GM23338 (cell line): ENCODE results near the gene HHAT.

Experiments
- CREB1 ChIP-seq: fragments of 250-450 bp; sonication (Bioruptor Pico); IDR thresholded peaks from 2 replicates; pipeline ENCODE4 v1.5.0; 2020; ENCODE audit warnings: low read depth, mild to moderate bottlenecking, moderate library complexity
- EZH2 ChIP-seq: fragments of 200-600 bp; sonication (generic); IDR thresholded peaks from one replicate; pipeline ENCODE4 v1.8.0; 2017; ENCODE audit warnings: antibody characterized with exemption, mild to moderate bottlenecking, low read depth; ENCODE audit not compliant: unreplicated experiment
- EZH2phosphoT487 ChIP-seq: fragments of 200-600 bp; sonication (generic); IDR thresholded peaks from one replicate; pipeline ENCODE4 v1.8.1; 2018; ENCODE audit warnings: antibody characterized with exemption; ENCODE audit not compliant: unreplicated experiment
- JUNB ChIP-seq: IDR thresholded peaks from one replicate; pipeline ENCODE4 v1.6.1; 2016; ENCODE audit warnings: antibody characterized with exemption; ENCODE audit not compliant: unreplicated experiment
- POLR2AphosphoS5 ChIP-seq: IDR thresholded peaks from 2 replicates; pipeline ENCODE4 v1.6.1; 2016; ENCODE audit warnings: antibody characterized with exemption, low read depth
- TF ChIP-seq, protein P1 (sequence below), 2 experiments: fragments of 200-600 bp in 1 of 2; sonication (generic) in 1 of 2; conservative IDR thresholded peaks; 2 replicates each; pipeline versions ENCODE4 v1.5.1 to v1.6.1; 2016 to 2017; ENCODE audit warnings: antibody characterized with exemption in 2 of 2, low read depth in 2 of 2, mild to moderate bottlenecking in 2 of 2, moderate library complexity in 1 of 2
- TF ChIP-seq, protein P2 (sequence below): IDR thresholded peaks from one replicate; pipeline ENCODE4 v1.6.1; 2018; ENCODE audit warnings: antibody characterized with exemption; ENCODE audit not compliant: unreplicated experiment

DNA sequence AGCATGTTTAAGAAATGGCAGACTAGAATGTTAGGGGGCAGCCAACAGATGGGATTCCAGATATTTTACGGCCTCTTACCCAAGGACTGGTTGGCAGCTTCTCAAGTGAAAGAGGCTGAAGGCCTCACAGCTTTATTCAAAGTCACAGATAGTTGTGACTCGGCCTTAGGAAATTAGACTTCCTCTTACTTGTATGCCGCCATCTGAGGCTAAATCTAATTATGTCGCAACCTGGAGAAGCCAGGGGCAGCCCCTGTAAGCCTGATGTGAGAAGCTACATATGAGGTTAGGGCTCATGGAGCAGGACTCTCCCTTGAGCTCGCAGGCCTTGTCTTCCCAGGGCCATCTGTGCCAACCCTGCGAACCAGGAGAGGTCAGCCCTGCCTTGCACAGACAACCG, 352.5 kb downstream of the HHAT start:
- TF ChIP-seq EZH2phosphoT487 (no peak), EZH2 (no peak), JUNB (no peak), POLR2AphosphoS5 (no peak), CREB1 (CRISPR knock-in tag) (no peak)
- TF ChIP-seq, protein P1, sequence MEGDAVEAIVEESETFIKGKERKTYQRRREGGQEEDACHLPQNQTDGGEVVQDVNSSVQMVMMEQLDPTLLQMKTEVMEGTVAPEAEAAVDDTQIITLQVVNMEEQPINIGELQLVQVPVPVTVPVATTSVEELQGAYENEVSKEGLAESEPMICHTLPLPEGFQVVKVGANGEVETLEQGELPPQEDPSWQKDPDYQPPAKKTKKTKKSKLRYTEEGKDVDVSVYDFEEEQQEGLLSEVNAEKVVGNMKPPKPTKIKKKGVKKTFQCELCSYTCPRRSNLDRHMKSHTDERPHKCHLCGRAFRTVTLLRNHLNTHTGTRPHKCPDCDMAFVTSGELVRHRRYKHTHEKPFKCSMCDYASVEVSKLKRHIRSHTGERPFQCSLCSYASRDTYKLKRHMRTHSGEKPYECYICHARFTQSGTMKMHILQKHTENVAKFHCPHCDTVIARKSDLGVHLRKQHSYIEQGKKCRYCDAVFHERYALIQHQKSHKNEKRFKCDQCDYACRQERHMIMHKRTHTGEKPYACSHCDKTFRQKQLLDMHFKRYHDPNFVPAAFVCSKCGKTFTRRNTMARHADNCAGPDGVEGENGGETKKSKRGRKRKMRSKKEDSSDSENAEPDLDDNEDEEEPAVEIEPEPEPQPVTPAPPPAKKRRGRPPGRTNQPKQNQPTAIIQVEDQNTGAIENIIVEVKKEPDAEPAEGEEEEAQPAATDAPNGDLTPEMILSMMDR (conservative IDR thresholded peaks at IDR 0.05; ENCODE audit: low read depth in 2 of 2), result no peak
- TF ChIP-seq, protein P2, sequence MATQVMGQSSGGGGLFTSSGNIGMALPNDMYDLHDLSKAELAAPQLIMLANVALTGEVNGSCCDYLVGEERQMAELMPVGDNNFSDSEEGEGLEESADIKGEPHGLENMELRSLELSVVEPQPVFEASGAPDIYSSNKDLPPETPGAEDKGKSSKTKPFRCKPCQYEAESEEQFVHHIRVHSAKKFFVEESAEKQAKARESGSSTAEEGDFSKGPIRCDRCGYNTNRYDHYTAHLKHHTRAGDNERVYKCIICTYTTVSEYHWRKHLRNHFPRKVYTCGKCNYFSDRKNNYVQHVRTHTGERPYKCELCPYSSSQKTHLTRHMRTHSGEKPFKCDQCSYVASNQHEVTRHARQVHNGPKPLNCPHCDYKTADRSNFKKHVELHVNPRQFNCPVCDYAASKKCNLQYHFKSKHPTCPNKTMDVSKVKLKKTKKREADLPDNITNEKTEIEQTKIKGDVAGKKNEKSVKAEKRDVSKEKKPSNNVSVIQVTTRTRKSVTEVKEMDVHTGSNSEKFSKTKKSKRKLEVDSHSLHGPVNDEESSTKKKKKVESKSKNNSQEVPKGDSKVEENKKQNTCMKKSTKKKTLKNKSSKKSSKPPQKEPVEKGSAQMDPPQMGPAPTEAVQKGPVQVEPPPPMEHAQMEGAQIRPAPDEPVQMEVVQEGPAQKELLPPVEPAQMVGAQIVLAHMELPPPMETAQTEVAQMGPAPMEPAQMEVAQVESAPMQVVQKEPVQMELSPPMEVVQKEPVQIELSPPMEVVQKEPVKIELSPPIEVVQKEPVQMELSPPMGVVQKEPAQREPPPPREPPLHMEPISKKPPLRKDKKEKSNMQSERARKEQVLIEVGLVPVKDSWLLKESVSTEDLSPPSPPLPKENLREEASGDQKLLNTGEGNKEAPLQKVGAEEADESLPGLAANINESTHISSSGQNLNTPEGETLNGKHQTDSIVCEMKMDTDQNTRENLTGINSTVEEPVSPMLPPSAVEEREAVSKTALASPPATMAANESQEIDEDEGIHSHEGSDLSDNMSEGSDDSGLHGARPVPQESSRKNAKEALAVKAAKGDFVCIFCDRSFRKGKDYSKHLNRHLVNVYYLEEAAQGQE, result no peak
